KMS-11 (cell line): Measurements from ENCODE around the gene LRRC1.

Experiments used
- H2AFZ ChIP-seq: fragments of 200-600 bp; sonication (generic); 2 replicates; pipeline ENCODE4 v1.6.1; 2016; ENCODE audit warnings: antibody characterized with exemption, mixed run types, low read depth
- H3K27ac ChIP-seq: fragments of 200-600 bp; sonication (generic); 2 replicates; pipeline ENCODE4 v1.6.1; 2016; ENCODE audit warnings: mild to moderate bottlenecking, mixed run types
- H3K27me3 ChIP-seq: fragments of 200-600 bp; sonication (generic); 2 replicates; pipeline ENCODE4 v1.6.1; 2017; ENCODE audit warnings: mild to moderate bottlenecking, low read depth, mixed run types, moderate library complexity; ENCODE audit not compliant: insufficient read depth
- H3K36me3 ChIP-seq: fragments of 200-600 bp; sonication (generic); 2 replicates; pipeline ENCODE4 v1.6.1; 2017; ENCODE audit warnings: mild to moderate bottlenecking, mixed run types; ENCODE audit not compliant: insufficient read depth
- H3K4me1 ChIP-seq: fragments of 200-600 bp; sonication (generic); 2 replicates; pipeline ENCODE4 v1.6.1; 2016; ENCODE audit warnings: mild to moderate bottlenecking, low read depth, mixed run types; ENCODE audit not compliant: poor library complexity, severe bottlenecking
- H3K4me2 ChIP-seq: fragments of 200-600 bp; sonication (generic); 2 replicates; pipeline ENCODE4 v1.7.0; 2016; ENCODE audit warnings: mild to moderate bottlenecking, mixed run types
- H3K4me3 ChIP-seq: fragments of 200-600 bp; sonication (generic); IDR thresholded peaks from 2 replicates; pipeline ENCODE4 v1.6.1; 2017; ENCODE audit warnings: low read depth, low read length, mixed read lengths; ENCODE audit not compliant: insufficient read depth
- H3K79me2 ChIP-seq: fragments of 200-600 bp; sonication (generic); 2 replicates; pipeline ENCODE4 v1.6.1; 2016; ENCODE audit warnings: low read depth, mixed run types; ENCODE audit not compliant: insufficient read depth
- H3K9ac ChIP-seq: fragments of 200-600 bp; sonication (generic); 2 replicates; pipeline ENCODE4 v1.6.1; 2016; ENCODE audit warnings: mild to moderate bottlenecking, mixed run types
- H4K20me1 ChIP-seq: fragments of 200-600 bp; sonication (generic); 2 replicates; pipeline ENCODE4 v1.6.1; 2016; ENCODE audit warnings: mild to moderate bottlenecking, mixed run types; ENCODE audit not compliant: insufficient read depth
- TF ChIP-seq, protein P1 (sequence below): fragments of 200-600 bp; sonication (generic); conservative IDR thresholded peaks from 2 replicates; pipeline ENCODE4 v1.6.1; 2017; ENCODE audit warnings: low read depth, mild to moderate bottlenecking, antibody characterized with exemption, low read length, moderate library complexity, mixed read lengths

Gene LRRC1

DNA sequence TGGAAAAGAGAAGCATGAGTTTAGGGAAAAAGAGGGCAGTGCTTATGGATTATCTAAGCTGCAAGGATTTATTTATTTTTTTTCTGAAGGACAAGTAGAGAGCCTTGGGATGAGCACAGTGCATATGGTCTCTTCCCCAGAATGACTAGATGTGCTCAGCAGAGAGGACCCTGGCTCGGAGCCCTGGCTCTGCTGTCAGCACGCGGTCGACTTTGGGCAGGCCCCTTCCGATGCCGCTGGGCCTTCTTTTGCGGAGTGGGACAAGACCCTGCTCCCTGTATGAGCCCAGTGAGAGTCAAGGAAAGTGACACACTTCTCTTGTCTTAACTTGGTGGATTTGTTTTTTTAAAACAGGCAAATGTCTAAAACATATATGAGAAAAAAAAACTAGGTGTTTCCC is 51.4 kb downstream of the LRRC1 start:
- TF ChIP-seq, protein P1, sequence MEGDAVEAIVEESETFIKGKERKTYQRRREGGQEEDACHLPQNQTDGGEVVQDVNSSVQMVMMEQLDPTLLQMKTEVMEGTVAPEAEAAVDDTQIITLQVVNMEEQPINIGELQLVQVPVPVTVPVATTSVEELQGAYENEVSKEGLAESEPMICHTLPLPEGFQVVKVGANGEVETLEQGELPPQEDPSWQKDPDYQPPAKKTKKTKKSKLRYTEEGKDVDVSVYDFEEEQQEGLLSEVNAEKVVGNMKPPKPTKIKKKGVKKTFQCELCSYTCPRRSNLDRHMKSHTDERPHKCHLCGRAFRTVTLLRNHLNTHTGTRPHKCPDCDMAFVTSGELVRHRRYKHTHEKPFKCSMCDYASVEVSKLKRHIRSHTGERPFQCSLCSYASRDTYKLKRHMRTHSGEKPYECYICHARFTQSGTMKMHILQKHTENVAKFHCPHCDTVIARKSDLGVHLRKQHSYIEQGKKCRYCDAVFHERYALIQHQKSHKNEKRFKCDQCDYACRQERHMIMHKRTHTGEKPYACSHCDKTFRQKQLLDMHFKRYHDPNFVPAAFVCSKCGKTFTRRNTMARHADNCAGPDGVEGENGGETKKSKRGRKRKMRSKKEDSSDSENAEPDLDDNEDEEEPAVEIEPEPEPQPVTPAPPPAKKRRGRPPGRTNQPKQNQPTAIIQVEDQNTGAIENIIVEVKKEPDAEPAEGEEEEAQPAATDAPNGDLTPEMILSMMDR = no peak
- Histone ChIP-seq H3K79me2 (peaks cover 14% of the 10 kb centered on the region; the same call in 1 of the 2 replicates), H3K4me2 (no peak overlapping the region), H2AFZ (no peak overlapping the region), H4K20me1 (no peaks in the 10 kb centered on the region), H3K4me1 (no peaks in the 10 kb centered on the region), H3K27ac (no peak overlapping the region), H3K9ac (no peak overlapping the region), H3K4me3 (no peak overlapping the region), H3K27me3 (no peaks in the 10 kb centered on the region), H3K36me3 (no peaks in the 10 kb centered on the region)

DNA sequence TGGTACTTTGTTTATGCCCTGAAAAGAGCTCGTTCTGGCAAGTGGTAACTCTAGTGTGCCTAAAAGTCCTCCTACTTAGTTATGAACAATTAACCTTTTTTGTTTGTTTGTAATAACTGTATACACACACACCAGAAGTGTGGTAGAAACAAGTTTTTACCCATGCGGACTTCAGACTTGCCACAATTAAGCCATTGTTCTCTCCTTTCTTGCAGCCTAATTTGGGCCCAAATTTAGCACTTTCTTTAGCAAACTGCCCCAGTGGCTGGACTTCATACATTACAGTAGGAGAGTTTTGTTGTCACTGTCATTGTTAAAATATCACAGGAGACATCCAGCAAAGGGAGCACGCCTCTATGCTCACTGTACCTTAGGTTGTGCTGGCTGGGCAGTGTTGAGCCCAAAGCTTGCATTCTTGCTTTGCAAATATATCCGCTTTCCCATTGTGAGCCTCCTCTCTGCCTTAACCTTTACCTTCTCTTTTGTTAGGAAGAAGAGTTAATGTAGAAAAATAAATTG is 53.0 kb downstream of the LRRC1 start:
- no peak overlapping the region for H2AFZ ChIP-seq
- H3K4me2 ChIP-seq = no peak overlapping the region
- H3K27ac ChIP-seq = no peak overlapping the region
- no peaks in the 10 kb centered on the region for H4K20me1 ChIP-seq
- no peak overlapping the region for H3K4me3 ChIP-seq
- no peaks in the 10 kb centered on the region for H3K36me3 ChIP-seq
- H3K9ac ChIP-seq = no peak overlapping the region
- H3K79me2 ChIP-seq = peaks cover 14% of the 10 kb centered on the region
- H3K27me3 ChIP-seq = no peaks in the 10 kb centered on the region
- TF ChIP-seq, protein P1 = no peak
- H3K4me1 ChIP-seq = peaks cover 12% of the 10 kb centered on the region

DNA sequence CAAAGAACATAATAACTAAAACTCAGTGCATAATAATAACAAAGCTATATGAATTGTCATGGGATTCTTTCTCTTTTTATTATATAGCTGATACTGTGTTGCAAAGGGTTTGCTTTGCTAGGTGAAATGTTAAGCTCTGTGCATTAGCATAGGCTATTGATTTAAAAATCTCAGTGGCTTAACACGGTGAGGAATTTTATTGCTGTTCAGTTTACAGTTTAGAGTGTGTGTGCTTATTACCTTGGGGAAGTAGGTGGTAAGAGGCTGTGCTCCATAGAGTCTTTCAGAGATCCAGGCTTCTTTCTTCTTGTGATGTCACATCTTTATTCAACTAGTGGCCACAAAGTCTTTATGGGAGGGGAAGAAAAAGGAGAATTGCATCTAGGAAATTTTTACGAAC is 55.7 kb downstream of the LRRC1 start:
- H3K9ac ChIP-seq = no peak overlapping the region
- H3K36me3 ChIP-seq = no peaks in the 10 kb centered on the region
- H4K20me1 ChIP-seq = no peaks in the 10 kb centered on the region
- H3K27ac ChIP-seq = no peak overlapping the region
- H3K4me3 ChIP-seq = no peak overlapping the region
- TF ChIP-seq, protein P1 = no peak
- no peak overlapping the region for H3K4me2 ChIP-seq
- peaks cover 21% of the 10 kb centered on the region for H3K79me2 ChIP-seq
- H3K27me3 ChIP-seq = no peaks in the 10 kb centered on the region
- peaks cover 39% of the 10 kb centered on the region for H3K4me1 ChIP-seq
- no peak overlapping the region for H2AFZ ChIP-seq

DNA sequence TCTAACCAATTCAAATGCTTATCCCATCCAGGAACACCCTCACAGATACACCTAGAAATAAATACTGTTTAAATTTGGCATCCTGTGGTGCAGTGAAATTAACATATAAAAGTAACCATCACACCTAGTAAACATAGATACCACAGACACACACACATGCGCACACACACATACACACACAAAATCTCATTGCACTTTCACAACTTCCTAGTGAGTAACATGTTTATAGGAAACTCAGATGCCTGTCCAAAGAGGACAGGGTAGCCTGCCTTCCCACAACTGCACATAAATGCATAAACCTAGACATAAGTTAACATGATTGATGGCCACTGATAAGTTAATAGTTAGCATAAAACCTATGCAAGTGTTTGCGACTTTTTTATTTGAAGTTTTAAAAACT is 56.8 kb downstream of the LRRC1 start:
- Histone ChIP-seq H3K4me1 (peaks cover 49% of the 10 kb centered on the region), H3K9ac (no peak overlapping the region), H2AFZ (no peak overlapping the region), H3K27ac (no peak overlapping the region), H4K20me1 (no peaks in the 10 kb centered on the region), H3K79me2 (peaks cover 21% of the 10 kb centered on the region), H3K27me3 (no peaks in the 10 kb centered on the region), H3K4me2 (no peak overlapping the region), H3K4me3 (no peak overlapping the region), H3K36me3 (no peaks in the 10 kb centered on the region)
- TF ChIP-seq, protein P1 = no peak
